GDM1 (cell line): ENCODE data around the gene BUD23.
A peak's percentile ranks its signal among the peaks of the same experiment; 100 is the strongest.
"Not testable (repeated sequence)": the region's sequence is repeated elsewhere in the genome, so short reads cannot be mapped to it uniquely, and the experiment has no call there.

Experiments
- DNase-seq: peaks from one replicate; lab custom pipeline; 2025; lab: John Stamatoyannopoulos, UW

BUD23 gene

DNA sequence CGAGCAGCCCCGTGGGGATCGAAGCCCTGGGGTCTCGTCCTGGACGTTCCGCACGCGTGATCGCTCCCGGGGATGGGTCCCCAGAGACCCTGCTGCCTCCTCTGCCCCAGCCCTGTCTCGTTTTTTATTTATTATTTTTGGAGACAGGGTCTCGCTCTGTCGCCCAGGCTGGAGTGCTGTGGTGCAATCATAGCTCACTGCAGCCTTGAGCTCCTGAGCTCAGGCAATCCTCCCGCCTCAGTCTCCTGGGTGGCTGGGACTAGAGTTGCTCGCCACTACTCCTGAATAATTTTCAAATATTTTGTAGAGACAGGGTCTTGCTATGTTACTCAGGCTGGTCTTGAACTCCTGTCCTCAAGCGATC, 36.4 kb downstream of the BUD23 start:
- no peak for DNase-seq

GRCh38 chr7:73720443-73720842, 37.0 kb downstream of the BUD23 start:
- not testable (repeated sequence) for DNase-seq

DNA sequence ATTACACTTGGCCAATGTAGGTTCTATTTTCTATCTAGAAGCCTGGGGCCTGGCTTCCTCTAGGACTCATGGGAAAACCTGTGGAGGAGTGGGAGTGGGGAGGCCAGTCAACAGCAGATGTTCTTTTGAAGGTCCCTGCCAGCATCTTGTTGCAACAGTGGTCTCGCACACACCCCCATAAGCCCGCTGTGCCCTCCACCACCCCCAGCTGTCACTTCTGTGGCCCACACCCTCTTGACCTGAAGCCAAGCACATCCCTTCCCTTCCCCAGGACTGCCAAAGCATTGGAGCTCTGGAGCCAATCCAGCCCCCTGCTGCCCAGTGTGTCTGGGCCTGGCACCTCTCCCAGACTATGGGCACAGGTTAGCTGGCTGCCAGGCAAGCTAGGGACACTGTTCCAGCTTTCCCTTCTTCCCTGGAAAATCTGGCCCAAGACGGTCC, 38.0 kb downstream of the BUD23 start:
- no peak for DNase-seq

DNA sequence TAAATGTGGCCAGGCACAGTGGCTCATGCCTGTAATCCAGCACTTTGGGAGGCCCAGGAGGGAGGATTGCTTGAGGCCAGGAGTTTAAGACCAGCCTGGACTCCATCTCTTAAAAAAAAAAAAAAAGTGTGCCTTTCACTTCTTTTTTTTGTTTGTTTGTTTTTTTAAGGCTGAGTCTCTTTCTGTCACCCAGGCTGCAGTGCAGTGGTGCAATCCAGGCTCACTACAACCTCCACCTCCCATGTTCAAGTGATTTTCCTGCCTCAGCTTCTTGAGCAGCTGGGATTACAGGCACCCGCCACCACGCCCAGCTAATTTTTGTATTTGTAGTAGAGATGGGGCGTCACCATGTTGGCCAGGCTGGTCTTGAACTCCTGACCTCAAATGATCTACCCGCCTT, 38.8 kb downstream of the BUD23 start:
- DNase-seq: not testable (repeated sequence)

- DNase-seq: no peak
Measured at GRCh38 chr7:73722785-73723184, 39.4 kb downstream of the BUD23 start.

DNA sequence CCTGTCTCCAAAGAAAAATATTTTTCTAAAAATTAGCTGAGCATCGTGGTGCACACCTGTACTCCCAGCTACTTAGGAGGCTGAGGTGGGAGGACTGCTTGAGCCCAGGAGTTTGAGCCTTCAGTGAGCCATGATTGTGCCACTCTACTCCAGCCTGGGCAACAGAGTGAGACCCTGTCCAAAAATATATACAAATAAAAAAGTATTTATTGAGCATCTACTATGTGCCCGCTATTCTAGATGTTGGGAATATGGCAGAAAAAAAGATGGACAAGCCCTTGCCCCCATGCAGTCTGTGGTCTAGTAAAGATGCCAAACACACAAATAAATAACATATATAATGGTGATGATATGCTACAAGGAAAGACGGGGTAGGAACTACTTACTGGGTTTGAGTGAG, 40.4 kb downstream of the BUD23 start:
- DNase-seq: no peak

DNA sequence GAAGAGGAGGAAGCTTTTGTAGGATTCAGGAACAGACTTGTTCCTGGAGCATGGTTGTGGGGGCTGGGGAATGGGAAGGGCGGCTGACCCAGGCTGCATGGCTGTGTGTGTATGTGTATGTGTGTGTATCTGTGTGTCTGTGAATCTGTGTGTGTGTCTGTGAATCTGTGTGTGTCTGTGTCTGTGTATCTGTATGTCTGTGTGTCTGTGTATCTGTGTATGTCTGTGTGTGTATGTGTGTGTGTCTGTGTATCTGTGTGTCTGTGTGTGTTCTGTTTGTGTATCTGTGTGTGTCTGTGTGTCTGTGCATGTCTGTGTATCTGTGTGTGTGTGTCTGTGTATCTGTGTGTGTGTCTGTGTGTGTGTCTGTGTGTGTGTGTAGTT, 42.7 kb downstream of the BUD23 start:
- DNase-seq: no peak

DNA sequence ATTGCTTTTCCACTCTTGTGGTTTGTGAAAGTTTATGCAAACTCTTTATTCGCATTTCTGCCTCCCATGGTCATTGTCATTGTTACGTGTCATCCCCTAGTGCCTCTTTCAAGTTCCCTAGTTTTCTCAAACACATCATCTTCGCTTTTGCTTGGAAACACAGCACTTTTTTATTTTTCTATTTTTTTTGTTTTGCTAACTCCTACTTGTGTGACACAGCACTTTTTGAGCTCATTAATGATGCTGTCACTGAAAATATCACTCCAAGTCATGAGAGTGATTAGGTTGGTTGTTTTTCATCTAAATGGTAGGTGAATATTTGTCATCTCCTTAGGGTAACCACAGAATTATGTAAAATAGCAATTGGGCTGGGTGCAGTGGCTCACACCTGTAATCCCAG, 44.6 kb downstream of the BUD23 start:
- DNase-seq: no peak

GRCh38 chr7:73728551-73728950, 45.2 kb downstream of the BUD23 start:
- DNase-seq: no peak

DNA sequence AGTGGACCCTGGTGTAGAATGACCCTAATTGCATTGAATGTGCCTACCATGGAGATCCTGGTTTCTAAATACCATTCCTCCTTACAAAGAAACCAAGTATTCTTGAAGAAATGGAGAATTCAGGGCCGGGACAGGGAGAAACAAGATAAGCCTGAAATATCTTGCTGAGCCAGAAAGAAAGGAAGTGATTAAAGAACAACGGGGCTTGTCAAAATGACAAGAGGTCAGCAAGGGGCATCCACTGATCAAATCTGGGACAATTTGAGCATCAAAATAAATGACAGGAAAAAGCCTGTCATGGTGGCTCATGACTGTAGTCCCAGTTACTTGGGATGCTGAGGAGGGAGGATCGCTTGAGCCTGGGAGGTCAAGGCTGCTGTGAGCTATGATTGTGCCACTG, 47.1 kb downstream of the BUD23 start:
- DNase-seq: no peak

GRCh38 chr7:73732397-73732796, 49.0 kb downstream of the BUD23 start:
- DNase-seq: no peak

- DNase-seq: peak; percentile 87
Measured at GRCh38 chr7:73734619-73735527, 51.5 kb downstream of the BUD23 start.

GRCh38 chr7:73735528-73735905, 52.1 kb downstream of the BUD23 start:
- DNase-seq: no peak

DNA sequence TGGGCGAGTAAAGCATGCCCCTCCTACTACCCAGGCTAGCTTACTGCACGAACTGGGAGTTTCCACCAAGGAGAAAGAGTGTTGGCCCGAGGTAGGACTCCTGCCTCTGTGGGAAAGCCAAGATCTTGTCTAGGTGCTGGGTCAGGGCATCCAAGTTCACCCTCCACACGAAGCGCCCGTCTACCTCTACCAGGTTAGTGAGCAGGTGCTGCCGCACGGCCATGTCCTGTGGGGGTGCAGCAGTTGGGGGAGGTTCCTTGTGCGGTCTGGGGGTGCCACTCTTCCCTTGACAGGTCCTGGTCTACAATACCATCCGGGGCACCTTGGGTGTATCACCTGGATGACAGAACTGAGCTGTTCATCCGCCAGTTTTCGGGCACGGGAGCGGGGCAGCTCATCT, 53.5 kb downstream of the BUD23 start:
- DNase-seq: no peak

DNA sequence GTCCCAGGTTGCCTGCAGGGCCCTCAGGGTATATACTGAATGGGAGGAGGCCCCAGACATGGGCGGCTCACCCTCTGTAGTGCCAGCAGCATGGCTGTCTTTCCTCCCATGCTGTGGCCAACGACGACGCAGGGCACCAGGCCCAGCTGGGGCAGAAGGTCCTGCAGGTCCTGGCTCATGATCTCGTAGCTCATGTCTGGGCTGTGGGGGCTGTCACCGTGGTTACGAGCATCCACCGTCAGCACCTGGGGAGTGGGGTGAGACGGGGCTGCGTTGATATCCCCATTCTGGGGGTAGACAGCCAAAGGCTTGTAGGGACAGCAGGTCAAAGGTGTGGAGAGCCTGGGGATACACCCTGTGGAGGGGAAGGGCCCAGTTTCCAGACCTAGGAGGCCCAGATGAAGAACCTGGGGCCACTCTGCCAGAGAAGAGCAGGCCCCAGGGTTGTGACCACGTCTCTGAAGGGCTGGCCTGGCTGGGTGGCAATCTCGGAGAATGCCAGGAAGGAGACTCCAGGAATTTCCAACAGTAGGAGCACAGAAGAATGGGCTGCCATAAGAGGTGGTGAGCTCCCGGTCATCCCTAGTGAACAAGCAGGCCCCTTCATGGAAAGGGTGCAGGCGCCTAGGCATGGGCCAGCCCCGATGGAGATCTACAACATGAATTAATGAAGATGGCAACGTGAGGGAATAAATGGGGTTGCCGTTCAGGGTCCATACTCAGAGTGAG, 54.3 kb downstream of the BUD23 start:
- DNase-seq: no peak

DNA sequence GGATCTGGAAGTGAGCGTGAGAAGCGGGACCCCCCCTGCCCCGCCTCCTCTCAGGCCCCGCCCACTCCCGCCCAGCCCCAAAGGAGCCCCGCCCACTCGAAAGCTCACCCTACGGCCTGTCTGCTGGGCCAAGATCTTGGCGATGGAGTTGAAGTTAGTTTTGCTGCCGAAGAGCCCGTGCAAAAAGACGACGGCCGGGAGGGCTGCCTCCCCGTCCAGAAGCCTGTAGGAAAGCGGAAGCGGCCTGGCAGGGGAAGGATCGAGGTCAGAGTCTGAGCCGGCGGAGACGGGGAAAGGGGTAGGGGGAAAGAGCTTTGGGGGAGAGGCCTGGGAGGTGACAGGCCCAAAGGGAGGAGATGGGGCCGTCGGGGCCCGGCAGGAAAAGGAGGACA, 54.8 kb downstream of the BUD23 start:
- DNase-seq: peak; percentile 49

DNA sequence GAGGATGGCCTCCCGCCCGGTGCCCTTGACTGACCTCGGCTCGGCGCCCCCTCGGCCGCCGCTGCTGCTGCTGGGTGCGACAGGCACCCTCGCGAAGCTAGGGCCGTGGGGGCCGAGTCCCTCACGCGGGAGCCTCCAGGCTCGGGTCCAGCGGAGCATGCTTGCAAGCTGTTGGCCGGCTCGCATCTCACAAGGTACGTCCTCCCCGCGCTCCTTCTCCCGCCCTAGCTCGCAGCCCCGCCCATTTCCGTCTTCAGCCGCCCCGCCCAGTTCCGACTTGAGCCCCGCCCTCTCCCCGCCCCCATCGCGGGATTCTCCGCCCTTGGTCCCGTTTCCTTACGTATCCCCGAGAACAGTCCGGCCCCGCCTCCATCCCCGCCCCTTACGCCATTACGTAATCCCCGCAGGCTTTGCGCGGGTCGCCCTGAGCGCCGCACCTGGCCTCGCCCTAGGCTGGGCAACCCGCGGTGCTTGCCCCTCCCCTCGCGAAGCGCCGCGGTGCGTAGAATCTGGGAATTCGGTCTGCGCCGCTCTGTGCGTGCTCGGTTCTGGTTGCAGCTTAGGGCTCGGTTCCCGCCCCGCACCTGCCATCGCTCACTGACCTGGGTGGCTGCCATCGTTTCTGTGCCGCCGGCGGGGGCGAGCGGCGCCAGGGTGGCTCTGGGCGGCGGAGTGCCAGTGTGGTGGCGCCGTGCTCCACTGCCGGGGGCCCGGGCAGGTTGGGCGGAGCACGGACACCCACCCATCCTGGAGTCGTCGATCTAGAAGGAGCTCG, 55.4 kb downstream of the BUD23 start, which contains the start of gene ABHD11:
TSS of gene ABHD11 (minus strand) at position 191 of the 775 bp plus-strand sequence. CDS start at position 159, 32 bp downstream.
- DNase-seq: peak; percentile 94

DNA sequence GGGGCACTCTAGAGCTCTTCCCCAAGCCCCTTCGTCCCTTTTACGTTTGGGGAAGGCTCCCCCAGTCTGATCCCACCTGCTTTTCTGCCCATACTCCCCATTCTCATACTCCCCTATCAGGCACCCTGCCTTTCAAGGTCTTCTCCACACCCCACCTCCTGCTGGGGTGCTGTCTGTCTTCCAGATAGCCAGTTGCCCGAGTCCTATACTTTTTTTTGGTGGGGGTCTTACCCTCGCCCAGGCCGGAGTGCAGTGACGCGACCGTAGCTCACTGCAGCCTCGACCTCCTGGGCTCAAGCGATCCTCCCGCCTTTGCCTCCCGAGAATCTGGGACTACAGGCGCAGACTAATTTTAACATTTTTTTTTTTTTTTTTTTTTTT, 56.0 kb downstream of the BUD23 start:
- no peak for DNase-seq

GRCh38 chr7:73740212-73740611, 56.8 kb downstream of the BUD23 start:
- DNase-seq: no peak

GRCh38 chr7:73740771-73741170, 57.4 kb downstream of the BUD23 start:
- no peak for DNase-seq

GRCh38 chr7:73741600-73741999, 58.2 kb downstream of the BUD23 start:
- no peak for DNase-seq

DNA sequence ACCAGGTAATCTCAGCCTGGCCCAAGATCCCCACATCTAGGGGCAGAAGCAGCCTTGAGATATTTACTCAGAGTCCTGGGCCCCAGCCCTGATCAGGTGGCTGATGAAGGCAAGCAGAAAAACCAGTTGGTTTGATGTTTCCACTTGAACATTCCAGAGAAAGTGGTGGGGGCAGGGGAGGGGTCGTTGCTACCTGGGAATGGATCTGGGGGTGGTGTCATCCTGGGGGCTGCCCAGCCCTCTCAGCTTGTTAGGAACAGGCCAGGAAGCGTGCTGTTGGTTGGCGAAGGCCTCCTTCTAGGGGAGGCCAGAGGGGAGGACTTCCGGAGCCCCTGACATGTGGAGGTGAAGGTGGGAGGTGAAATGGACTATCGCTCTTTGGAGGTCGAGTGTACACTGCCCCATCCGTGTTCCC, 58.9 kb downstream of the BUD23 start:
- DNase-seq: no peak
